Cardiac fibroblast (primary cell): ENCODE results near the gene MEIS3.
A peak's percentile ranks its signal among the peaks of the same experiment; 100 is the strongest.

Source experiments
- DNase-seq, 2 donors: peaks; one replicate each; pipeline versions ENCODE4 v3.0.0 to v3.0.0-alpha.2; 2010; ENCODE audit warnings: low read depth in 2 of 2
- H3K4me3 ChIP-seq, 2 donors: replicated peaks in 1 of 2; 1 replicate in 1 of 2; 2 replicates in 1 of 2; pipeline ENCODE4 v1.5.1; 2011; ENCODE audit warnings: low read depth in 2 of 2, low read length in 2 of 2, mild to moderate bottlenecking in 2 of 2, moderate library complexity in 1 of 2
- CTCF ChIP-seq: IDR thresholded peaks from one replicate; pipeline ENCODE4 v1.5.1; 2011; ENCODE audit warnings: low read depth, mild to moderate bottlenecking, low read length, inconsistent platforms

Gene MEIS3

GRCh38 chr19:47458672-47459071 is 39.3 kb upstream of the MEIS3 start:
- TF ChIP-seq CTCF, result no peak
- H3K4me3 ChIP-seq, result no peak overlapping the region
- DNase-seq, result no peak

- TF ChIP-seq CTCF, result no peak
- DNase-seq, result no peak
- H3K4me3 ChIP-seq, result no peak overlapping the region
Measured at GRCh38 chr19:47456721-47457474, 37.6 kb upstream of the MEIS3 start.

- H3K4me3 ChIP-seq, result no peak overlapping the region
- no peak for TF ChIP-seq CTCF
- no peak for DNase-seq
Measured at GRCh38 chr19:47450478-47450877, 31.2 kb upstream of the MEIS3 start.

GRCh38 chr19:47448360-47448727 is 29.0 kb upstream of the MEIS3 start:
- no peak for TF ChIP-seq CTCF
- DNase-seq, result no peak
- no peak overlapping the region for H3K4me3 ChIP-seq

- TF ChIP-seq CTCF, result no peak
- no peak overlapping the region for H3K4me3 ChIP-seq
- peak; percentile 43 to 47 for DNase-seq
Measured at GRCh38 chr19:47447470-47448359, 28.4 kb upstream of the MEIS3 start.

- peak; percentile 18 to 26 for DNase-seq
- TF ChIP-seq CTCF, result no peak
- H3K4me3 ChIP-seq, result no peak overlapping the region
Measured at GRCh38 chr19:47446534-47447469, 27.5 kb upstream of the MEIS3 start.
